DOHH2 (cell line): ENCODE data around the gene EBF3.

Experiments
- H3F3A ChIP-seq: fragments of 200-600 bp; sonication (generic), shearing (Covaris generic); 2 replicates; pipeline ENCODE4 v1.6.0; 2016; ENCODE audit warnings: antibody characterized with exemption, mild to moderate bottlenecking; ENCODE audit not compliant: control insufficient read depth, insufficient read depth
- H3K27ac ChIP-seq: fragments of 200-600 bp; sonication (generic); 2 replicates; pipeline ENCODE4 v1.5.1; 2014; ENCODE audit warnings: low read depth, mild to moderate bottlenecking, low read length, moderate library complexity
- H3K27me3 ChIP-seq: fragments of 200-600 bp; sonication (generic); 2 replicates; pipeline ENCODE4 v1.6.1; 2014; ENCODE audit warnings: mild to moderate bottlenecking, low read length, mixed read lengths; ENCODE audit not compliant: control insufficient read depth
- H3K36me3 ChIP-seq: fragments of 200-600 bp; sonication (generic); 2 replicates; pipeline ENCODE4 v1.6.1; 2014; ENCODE audit warnings: mild to moderate bottlenecking, low read length, moderate library complexity, mixed read lengths; ENCODE audit not compliant: control insufficient read depth
- H3K4me1 ChIP-seq: fragments of 200-600 bp; sonication (generic); 2 replicates; pipeline ENCODE4 v1.6.1; 2014; ENCODE audit warnings: mild to moderate bottlenecking, low read length, mixed read lengths; ENCODE audit not compliant: control insufficient read depth
- H3K4me2 ChIP-seq: fragments of 200-600 bp; sonication (generic); 2 replicates; pipeline ENCODE4 v1.6.0; 2014; ENCODE audit warnings: mild to moderate bottlenecking, low read length, moderate library complexity
- H3K4me3 ChIP-seq: fragments of 200-600 bp; sonication (generic); 2 replicates; pipeline ENCODE4 v1.5.1; 2014; ENCODE audit warnings: mild to moderate bottlenecking, low read length, mixed read lengths
- H3K79me2 ChIP-seq: fragments of 200-600 bp; sonication (generic); 2 replicates; pipeline ENCODE4 v1.6.1; 2014; ENCODE audit warnings: mild to moderate bottlenecking, low read length, mixed read lengths; ENCODE audit not compliant: control insufficient read depth
- H3K9me2 ChIP-seq: fragments of 200-600 bp; sonication (generic); replicated peaks from 2 replicates; pipeline ENCODE4 v1.6.1; 2014; ENCODE audit warnings: mild to moderate bottlenecking, low read length, mixed read lengths; ENCODE audit not compliant: control insufficient read depth
- H3K9me3 ChIP-seq: fragments of 200-600 bp; sonication (generic); 2 replicates; pipeline ENCODE4 v1.6.1; 2014; ENCODE audit warnings: antibody characterized with exemption, low read length, mixed read lengths; ENCODE audit not compliant: control insufficient read depth, insufficient read depth
- H4K20me1 ChIP-seq: fragments of 200-600 bp; sonication (generic); 2 replicates; pipeline ENCODE4 v1.6.0; 2014; ENCODE audit warnings: low read depth, mild to moderate bottlenecking, antibody characterized with exemption, low read length, moderate library complexity; ENCODE audit not compliant: control insufficient read depth, insufficient read depth
- CTCF ChIP-seq: fragments of 200-600 bp; sonication (generic); IDR thresholded peaks from one replicate; pipeline ENCODE4 v1.5.1; 2014; ENCODE audit warnings: antibody characterized with exemption, mild to moderate bottlenecking, low read depth, low read length; ENCODE audit not compliant: poor library complexity, severe bottlenecking
- EZH2phosphoT487 ChIP-seq: fragments of 200-600 bp; sonication (generic); IDR thresholded peaks from 2 replicates; pipeline ENCODE4 v1.6.1; 2017; ENCODE audit warnings: borderline replicate concordance, mild to moderate bottlenecking, antibody characterized with exemption, low read length, moderate library complexity, mixed read lengths

Gene EBF3

GRCh38 chr10:129944456-129944855 is 19.6 kb downstream of the EBF3 start:
- Histone ChIP-seq H3K27ac (no peak overlapping the region), H3K9me2 (no peaks in the 10 kb centered on the region), H3K9me3 (no peaks in the 10 kb centered on the region), H3K4me1 (no peaks in the 10 kb centered on the region), H3F3A (no peaks in the 10 kb centered on the region), H4K20me1 (no peaks in the 10 kb centered on the region), H3K79me2 (no peaks in the 10 kb centered on the region), H3K4me3 (no peak overlapping the region), H3K36me3 (no peaks in the 10 kb centered on the region), H3K27me3 (no peaks in the 10 kb centered on the region), H3K4me2 (no peak overlapping the region)
- TF ChIP-seq CTCF (no peak), EZH2phosphoT487 (no peak)

DNA sequence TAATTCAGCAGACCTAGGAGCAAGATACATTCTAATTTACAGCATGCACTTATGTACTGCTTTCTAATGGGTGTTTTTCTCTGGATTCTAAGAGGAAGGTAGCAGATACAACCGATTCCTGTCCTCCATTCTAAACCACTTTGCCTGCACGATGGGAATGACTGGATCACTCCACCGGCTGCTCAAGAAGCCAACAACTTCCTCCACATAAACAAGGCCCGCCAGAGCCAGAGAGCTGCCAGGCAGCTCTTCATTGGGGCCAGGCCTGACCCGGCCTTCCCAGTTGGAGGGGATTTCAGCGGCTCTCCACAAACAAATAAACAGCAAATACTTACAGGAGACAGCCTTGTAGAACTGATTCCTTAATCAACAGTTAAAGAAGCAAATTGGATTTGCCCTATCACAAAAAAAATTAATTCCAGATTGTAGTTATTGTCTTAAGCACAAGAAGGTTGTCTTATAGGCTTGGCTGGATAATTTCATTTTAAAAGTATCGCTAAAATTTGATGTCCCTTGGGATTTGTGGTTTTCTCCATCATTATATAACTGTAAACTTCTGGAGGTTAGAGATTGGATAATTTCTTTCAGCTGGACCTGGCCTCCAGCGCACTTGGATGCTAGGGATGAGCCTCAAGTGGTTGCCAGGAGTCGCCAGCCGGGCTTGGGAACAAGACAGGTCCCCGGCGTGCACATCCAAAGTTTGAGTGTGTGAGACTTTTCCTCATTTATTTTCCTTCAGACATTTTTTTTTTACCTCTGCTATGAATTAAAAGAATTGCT is 20.9 kb downstream of the EBF3 start:
- Histone ChIP-seq H3K36me3 (no peaks in the 10 kb centered on the region), H3K79me2 (no peaks in the 10 kb centered on the region), H3K4me1 (no peaks in the 10 kb centered on the region), H3K27ac (no peak overlapping the region), H3K4me3 (no peak overlapping the region), H4K20me1 (no peaks in the 10 kb centered on the region), H3K27me3 (no peaks in the 10 kb centered on the region), H3K9me3 (no peaks in the 10 kb centered on the region), H3F3A (no peaks in the 10 kb centered on the region), H3K4me2 (no peak overlapping the region), H3K9me2 (no peaks in the 10 kb centered on the region)
- TF ChIP-seq EZH2phosphoT487 (no peak), CTCF (no peak)

DNA sequence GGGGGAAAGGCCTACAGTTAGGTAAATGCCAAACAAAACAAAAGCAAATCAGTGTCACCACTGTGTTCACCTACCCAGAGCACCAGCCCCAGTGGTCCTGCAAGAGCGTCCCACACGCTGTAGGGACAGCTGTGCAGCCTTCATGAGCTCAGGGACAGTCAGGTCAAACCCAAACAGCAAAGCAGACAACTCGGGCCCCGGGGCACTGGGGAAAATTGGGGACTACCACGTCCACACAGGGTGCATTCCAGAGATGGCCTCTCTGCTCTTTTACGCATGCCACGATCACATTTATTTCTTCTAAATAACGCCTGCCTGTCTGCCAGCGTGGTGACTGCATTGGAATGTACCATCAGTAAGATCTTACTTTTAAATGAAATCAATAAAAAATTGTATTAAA is 21.7 kb downstream of the EBF3 start:
- no peaks in the 10 kb centered on the region for H3K36me3 ChIP-seq
- no peaks in the 10 kb centered on the region for H4K20me1 ChIP-seq
- TF ChIP-seq CTCF (no peak), EZH2phosphoT487 (no peak)
- no peaks in the 10 kb centered on the region for H3K79me2 ChIP-seq
- no peak overlapping the region for H3K4me2 ChIP-seq
- H3F3A ChIP-seq = no peaks in the 10 kb centered on the region
- H3K4me3 ChIP-seq = no peak overlapping the region
- no peak overlapping the region for H3K27ac ChIP-seq
- no peaks in the 10 kb centered on the region for H3K27me3 ChIP-seq
- H3K4me1 ChIP-seq = no peaks in the 10 kb centered on the region
- no peaks in the 10 kb centered on the region for H3K9me3 ChIP-seq
- no peaks in the 10 kb centered on the region for H3K9me2 ChIP-seq
